AG09319 (cell line): ENCODE measurements around the gene AIFM2.

Experiments used
- DNase-seq: peaks from one replicate; pipeline ENCODE4 v3.0.0-alpha.2; 2010; ENCODE audit warnings: low read depth; ENCODE audit errors: extremely low read depth
- CTCF ChIP-seq: IDR thresholded peaks from 2 replicates; pipeline ENCODE4 v1.5.1; 2011; ENCODE audit warnings: low read depth, mild to moderate bottlenecking, inconsistent platforms, low read length, moderate library complexity

The AIFM2 gene

GRCh38 chr10:70098271-70098670 lies 34.4 kb downstream of the AIFM2 start:
- TF ChIP-seq CTCF, result no peak
- no peak for DNase-seq

DNA sequence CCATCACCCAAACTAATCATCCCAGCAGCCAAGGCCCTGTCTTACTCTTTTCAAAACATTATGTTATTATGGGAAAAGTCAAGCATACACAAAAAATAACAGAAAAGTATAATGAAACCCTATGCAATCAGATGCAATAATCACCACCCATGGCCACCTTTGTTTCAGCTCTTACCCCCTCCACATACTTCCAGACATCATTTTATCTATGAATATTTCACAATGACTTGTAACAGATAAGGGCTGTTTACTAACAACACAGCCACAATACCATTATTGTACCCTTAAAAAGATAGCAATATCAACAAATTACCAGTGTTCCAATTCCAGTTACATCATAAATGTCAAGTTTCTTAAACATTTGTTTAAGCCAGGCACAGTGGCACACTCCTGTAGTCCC lies 35.2 kb downstream of the AIFM2 start:
- no peak for TF ChIP-seq CTCF

GRCh38 chr10:70096705-70097420 lies 35.8 kb downstream of the AIFM2 start:
- no peak for DNase-seq
- TF ChIP-seq CTCF, result no peak

More for the DNA sequence above, 35.2 kb downstream of the AIFM2 start:
- DNase-seq, result no peak

DNA sequence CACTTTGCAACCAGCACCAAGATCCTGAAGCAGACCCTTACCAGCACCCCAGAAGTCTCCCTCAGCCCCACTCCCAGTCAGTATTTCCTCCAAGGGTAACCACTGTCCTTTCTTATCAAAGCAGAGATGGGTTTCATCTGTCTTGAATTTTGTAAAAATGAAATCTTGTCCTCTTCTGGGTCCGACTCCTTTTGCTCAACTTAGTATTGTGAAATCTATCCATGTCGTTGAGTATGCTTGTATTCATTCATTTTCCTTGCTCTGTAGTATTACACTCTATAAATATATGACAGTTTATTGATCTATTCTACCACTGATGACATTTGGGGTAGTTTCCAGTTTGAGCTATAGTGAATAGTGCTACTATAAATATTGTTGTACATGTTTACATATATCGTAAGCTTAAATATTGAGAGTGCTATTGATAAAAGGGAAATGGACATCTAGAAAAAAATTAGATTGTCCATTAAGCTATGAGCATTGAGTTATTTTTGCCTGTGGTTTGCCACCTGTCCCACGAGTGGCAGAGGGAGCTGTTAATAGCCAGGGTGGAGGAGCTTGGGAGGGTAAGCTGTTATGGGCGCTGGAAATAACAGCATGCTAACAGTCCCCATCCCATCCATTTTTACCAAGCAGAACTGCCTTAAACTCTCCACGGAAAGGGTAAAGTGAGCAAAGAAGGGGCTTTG lies 36.5 kb downstream of the AIFM2 start:
- TF ChIP-seq CTCF, result no peak
- no peak for DNase-seq

DNA sequence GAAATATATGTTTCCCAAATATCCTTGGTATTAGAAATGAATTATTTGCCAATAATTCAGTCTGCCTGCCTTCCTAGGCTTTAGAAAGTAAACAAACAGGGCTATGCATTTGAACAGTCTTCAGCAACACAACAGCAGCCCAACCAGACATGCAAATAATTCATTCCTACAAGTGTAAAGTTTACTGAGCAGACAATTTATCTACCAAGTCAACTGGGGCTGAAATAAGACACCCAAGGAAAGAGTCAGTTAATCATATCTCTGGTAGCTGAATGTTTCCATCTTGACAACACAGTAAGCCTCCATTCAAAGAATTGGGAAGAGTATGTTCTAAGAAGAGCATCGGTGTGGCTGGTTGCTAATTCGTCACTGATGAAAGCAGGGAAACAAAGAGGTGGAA lies 38.4 kb downstream of the AIFM2 start:
- TF ChIP-seq CTCF, result no peak
- no peak for DNase-seq

DNA sequence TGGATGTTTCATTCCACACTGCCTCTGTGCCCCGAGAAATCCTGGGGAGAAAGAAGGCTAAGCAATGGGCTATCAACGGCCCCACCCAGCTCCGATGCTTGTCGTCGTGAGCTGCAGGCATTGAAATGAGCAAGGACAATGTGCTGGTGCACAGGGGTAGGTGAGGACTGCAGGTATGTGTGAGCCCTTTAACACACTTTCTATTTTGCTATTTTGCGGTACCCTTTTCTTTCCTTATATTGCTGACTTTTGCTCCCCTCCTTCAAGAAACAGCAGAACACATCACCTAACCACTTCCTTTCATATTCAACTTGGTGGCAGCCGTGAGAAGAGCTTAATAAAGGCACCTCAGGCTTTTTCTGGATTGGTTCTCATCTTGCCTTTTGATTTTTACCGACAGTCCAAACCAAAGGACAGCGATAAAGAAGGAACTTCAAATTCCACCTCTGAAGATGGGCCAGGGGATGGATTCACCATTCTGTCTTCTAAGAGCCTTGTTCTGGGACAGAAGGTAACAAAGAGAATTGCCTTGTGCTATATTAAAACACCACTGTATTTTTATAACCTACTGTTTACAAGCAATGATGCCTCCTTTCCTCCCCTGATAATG lies 39.2 kb downstream of the AIFM2 start:
- TF ChIP-seq CTCF, result no peak
- no peak for DNase-seq

GRCh38 chr10:70092389-70092718 lies 40.3 kb downstream of the AIFM2 start:
- no peak for TF ChIP-seq CTCF
- DNase-seq, result no peak
